HEK293 (cell line): Measurements from ENCODE around the gene MED13L.

ENCODE experiments used
- CTCF ChIA-PET: fragments of 350-600 bp; formaldehyde crosslinking; extraction: SDS; loops from one replicate; lab custom pipeline; 2021; ENCODE audit warnings: antibody characterized with exemption; lab: Yijun Ruan, JAX
- POLR2A ChIA-PET: fragments of 300-600 bp; formaldehyde crosslinking; extraction: SDS; loops from one replicate; lab custom pipeline; 2020; ENCODE audit warnings: antibody characterized with exemption, inconsistent platforms; lab: Yijun Ruan, JAX
- H3K27ac ChIP-seq: fragments of 200-500 bp; sonication (Bioruptor generic); 2 replicates; pipeline ENCODE4 v1.5.1; 2014; ENCODE audit warnings: low read depth, low read length, control low read depth, inconsistent platforms; ENCODE audit errors: extremely low read depth
- H3K36me3 ChIP-seq, 2 experiments: fragments of 200-500 bp in 1 of 2; sonication (Bioruptor generic) in 1 of 2; 1 replicate in 1 of 2; 2 replicates in 1 of 2; pipeline ENCODE4 v1.5.1; 2014 to 2017; ENCODE audit warnings: inconsistent platforms in 2 of 2, low read length in 2 of 2; ENCODE audit not compliant: control insufficient read depth in 2 of 2, insufficient read depth in 1 of 2
- H3K4me1 ChIP-seq: fragments of 200-500 bp; sonication (Bioruptor generic); 2 replicates; pipeline ENCODE4 v1.5.1; 2014; ENCODE audit warnings: mild to moderate bottlenecking, low read length, inconsistent platforms; ENCODE audit not compliant: control insufficient read depth, insufficient read depth
- H3K4me3 ChIP-seq: 2 replicates; pipeline ENCODE4 v1.5.1; 2011; ENCODE audit warnings: low read depth, mild to moderate bottlenecking, control low read depth, low read length, moderate library complexity
- H3K9me3 ChIP-seq: fragments of 200-500 bp; sonication (Bioruptor generic); 2 replicates; pipeline ENCODE4 v1.5.1; 2014; ENCODE audit warnings: low read depth, low read length, inconsistent platforms; ENCODE audit not compliant: control insufficient read depth, insufficient read depth
- ELK4 ChIP-seq: IDR thresholded peaks from 2 replicates; pipeline ENCODE4 v1.6.1; 2011; ENCODE audit warnings: mild to moderate bottlenecking, low read depth, low read length, borderline replicate concordance
- KLF8 ChIP-seq: fragments of 450-650 bp; formaldehyde crosslinking; IDR thresholded peaks from 2 replicates; pipeline ENCODE4 v1.5.1; 2016; ENCODE audit warnings: missing biosample characterization, missing genetic modification characterization
- MEIS1 ChIP-seq: sonication (generic); formaldehyde crosslinking; IDR thresholded peaks from 2 replicates; pipeline ENCODE4 v1.8.1; 2022; ENCODE audit warnings: missing genetic modification reagents, mild to moderate bottlenecking, borderline replicate concordance
- PRDM1 ChIP-seq: fragments of 450-650 bp; formaldehyde crosslinking; IDR thresholded peaks from 2 replicates; pipeline ENCODE4; 2016; ENCODE audit warnings: missing biosample characterization, missing genetic modification characterization
- PRDM6 ChIP-seq: fragments of 450-650 bp; formaldehyde crosslinking; IDR thresholded peaks from 2 replicates; pipeline ENCODE4 v1.5.1; 2017; ENCODE audit warnings: missing biosample characterization, missing genetic modification characterization
- WT1 ChIP-seq: fragments of 450-650 bp; formaldehyde crosslinking; IDR thresholded peaks from 2 replicates; pipeline ENCODE4 v1.5.1; 2016; ENCODE audit warnings: missing biosample characterization, missing genetic modification characterization
- ZBTB10 ChIP-seq: fragments of 450-650 bp; formaldehyde crosslinking; IDR thresholded peaks from 2 replicates; pipeline ENCODE4 v1.5.1; 2016; ENCODE audit warnings: missing biosample characterization, missing genetic modification characterization
- ZBTB44 ChIP-seq: fragments of 450-650 bp; IDR thresholded peaks from 2 replicates; pipeline ENCODE4 v1.5.1; 2018; ENCODE audit warnings: missing biosample characterization, mild to moderate bottlenecking, missing genetic modification characterization
- ZBTB49 ChIP-seq: fragments of 450-650 bp; formaldehyde crosslinking; IDR thresholded peaks from 2 replicates; pipeline ENCODE4 v1.5.1; 2016; ENCODE audit warnings: missing biosample characterization, missing genetic modification characterization, low read depth
- ZEB2 ChIP-seq: fragments of 450-650 bp; formaldehyde crosslinking; IDR thresholded peaks from 2 replicates; pipeline ENCODE4 v1.5.1; 2016; ENCODE audit warnings: missing biosample characterization, missing genetic modification characterization
- ZNF140 ChIP-seq: fragments of 450-650 bp; formaldehyde crosslinking; IDR thresholded peaks from 2 replicates; pipeline ENCODE4 v1.5.1; 2016; ENCODE audit warnings: missing biosample characterization, missing genetic modification characterization
- ZNF146 ChIP-seq: fragments of 450-650 bp; formaldehyde crosslinking; IDR thresholded peaks from 2 replicates; pipeline ENCODE4 v1.5.1; 2016; ENCODE audit warnings: missing biosample characterization, missing genetic modification characterization
- ZNF16 ChIP-seq: fragments of 450-650 bp; formaldehyde crosslinking; IDR thresholded peaks from 2 replicates; pipeline ENCODE4 v1.5.1; 2016; ENCODE audit warnings: low read depth, missing biosample characterization, missing genetic modification characterization
- ZNF24 ChIP-seq: fragments of 450-650 bp; formaldehyde crosslinking; IDR thresholded peaks from 2 replicates; pipeline ENCODE4 v1.5.1; 2016; ENCODE audit warnings: missing biosample characterization, missing genetic modification characterization
- ZNF292 ChIP-seq: fragments of 450-650 bp; formaldehyde crosslinking; IDR thresholded peaks from 2 replicates; pipeline ENCODE4 v1.5.1; 2016; ENCODE audit warnings: low read depth, missing biosample characterization, missing genetic modification characterization, borderline replicate concordance
- ZNF544 ChIP-seq: fragments of 450-650 bp; formaldehyde crosslinking; IDR thresholded peaks from 2 replicates; pipeline ENCODE4 v1.5.0; 2017; ENCODE audit warnings: missing biosample characterization, missing genetic modification characterization
- ZNF624 ChIP-seq: fragments of 450-650 bp; formaldehyde crosslinking; IDR thresholded peaks from 2 replicates; pipeline ENCODE4 v1.5.1; 2017; ENCODE audit warnings: missing biosample characterization, missing genetic modification characterization
- ZNF658 ChIP-seq: fragments of 450-650 bp; formaldehyde crosslinking; IDR thresholded peaks from 2 replicates; pipeline ENCODE4; 2016; ENCODE audit warnings: missing biosample characterization, missing genetic modification characterization
- ZNF707 ChIP-seq: fragments of 450-650 bp; formaldehyde crosslinking; IDR thresholded peaks from 2 replicates; pipeline ENCODE4 v1.5.1; 2016; ENCODE audit warnings: missing biosample characterization, missing genetic modification characterization

MED13L gene

GRCh38 chr12:116291218-116291617 lies 13.7 kb upstream of the MED13L start:
- Histone ChIP-seq H3K36me3 (no peaks in the 10 kb centered on the region), H3K4me3 (no peak overlapping the region), H3K9me3 (no peaks in the 10 kb centered on the region), H3K27ac (no peak overlapping the region), H3K4me1 (peaks cover 14% of the 10 kb centered on the region)
- TF ChIP-seq MEIS1 (CRISPR knock-in tag) (no peak), ZNF146 (tag by site-specific recombination) (peak; percentile 92), ZBTB49 (tag by site-specific recombination) (no peak), ZNF140 (tag by site-specific recombination) (no peak)
- ChIA-PET CTCF (no interaction called here), POLR2A (no interaction called here)

GRCh38 chr12:116288735-116289134 lies 11.2 kb upstream of the MED13L start:
- Histone ChIP-seq H3K4me1 (peaks cover 9% of the 10 kb centered on the region), H3K4me3 (no peak overlapping the region), H3K36me3 (no peaks in the 10 kb centered on the region), H3K27ac (no peak overlapping the region), H3K9me3 (no peaks in the 10 kb centered on the region)
- POLR2A ChIA-PET = no interaction called here
- TF ChIP-seq ZNF292 (tag by site-specific recombination) (no peak), ZNF16 (tag by site-specific recombination) (peak; percentile 62; the same call in 1 of the 2 replicates)
- CTCF ChIA-PET = no interaction called here

GRCh38 chr12:116287842-116288301 lies 10.4 kb upstream of the MED13L start:
- ChIA-PET CTCF (interaction anchor here (0.6 kb wide), 1 partner anchor 137 kb away, joined by 4 read pairs; no protein-coding TSS in a partner anchor), POLR2A (interaction anchor here (0.7 kb wide), 1 partner anchor 913 kb away, joined by 3 read pairs; no protein-coding TSS in a partner anchor)
- TF ChIP-seq ZBTB44 (peak; percentile 56; the same call in 1 of the 2 replicates), PRDM6 (peak; percentile 92), ZNF658 (tag by site-specific recombination) (no peak), WT1 (tag by site-specific recombination) (peak; percentile 56; the same call in 1 of the 2 replicates)
- Histone ChIP-seq H3K36me3 (no peaks in the 10 kb centered on the region), H3K4me1 (peaks cover 4% of the 10 kb centered on the region), H3K9me3 (no peaks in the 10 kb centered on the region), H3K27ac (no peak overlapping the region), H3K4me3 (no peak overlapping the region)

- Histone ChIP-seq H3K36me3 (no peaks in the 10 kb centered on the region), H3K4me3 (no peak overlapping the region), H3K9me3 (no peaks in the 10 kb centered on the region), H3K27ac (no peak overlapping the region), H3K4me1 (peaks cover 8% of the 10 kb centered on the region)
- POLR2A ChIA-PET = interaction anchor here (0.6 kb wide), 1 partner anchor 177 kb away, joined by 4 read pairs; no protein-coding TSS in a partner anchor
- CTCF ChIA-PET = interaction anchor here (0.7 kb wide), 1 partner anchor 10 kb away, joined by 3 read pairs; no protein-coding TSS in a partner anchor
- TF ChIP-seq ELK4 (no peak), ZBTB10 (tag by site-specific recombination) (no peak), ZNF544 (tag by site-specific recombination) (no peak), PRDM1 (tag by site-specific recombination) (no peak), ZNF707 (tag by site-specific recombination) (no peak), ZNF24 (tag by site-specific recombination) (no peak), ZEB2 (no peak), ZNF624 (tag by site-specific recombination) (no peak), KLF8 (no peak)
Measured at GRCh38 chr12:116284396-116284795, 6.9 kb upstream of the MED13L start.
